C4-2B (cell line): ENCODE measurements around the gene PEX6.

Experiments
- H3K27ac ChIP-seq: fragments of 450-650 bp; 2 replicates; pipeline ENCODE4 v1.5.1; 2017
- ZFX ChIP-seq: fragments of 450-650 bp; IDR thresholded peaks from 2 replicates; pipeline ENCODE4 v1.6.1; 2017
- TF ChIP-seq, protein P1 (sequence below): fragments of 450-650 bp; conservative IDR thresholded peaks from 2 replicates; pipeline ENCODE4 v1.5.1; 2017; ENCODE audit warnings: mild to moderate bottlenecking

Gene PEX6

DNA sequence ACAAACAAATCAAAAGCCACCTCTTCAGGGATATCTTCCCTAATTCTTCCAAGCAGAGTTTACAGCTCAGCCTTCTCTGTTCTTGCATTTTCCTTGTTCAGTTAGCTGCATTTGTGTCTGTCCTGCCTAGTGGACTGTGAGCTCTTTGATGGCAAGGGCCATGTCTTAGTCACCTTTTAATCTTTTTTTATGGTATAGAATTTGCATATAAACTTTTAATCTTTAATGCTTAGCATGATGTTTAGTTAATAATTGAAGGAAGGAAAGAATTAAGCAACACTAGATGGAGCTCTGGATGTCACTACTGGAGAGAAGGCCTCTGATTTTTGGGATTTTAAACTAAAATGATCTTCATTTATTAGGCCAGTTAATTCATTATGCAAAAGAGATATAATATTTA, 17.5 kb upstream of the PEX6 start:
- TF ChIP-seq, protein P1, sequence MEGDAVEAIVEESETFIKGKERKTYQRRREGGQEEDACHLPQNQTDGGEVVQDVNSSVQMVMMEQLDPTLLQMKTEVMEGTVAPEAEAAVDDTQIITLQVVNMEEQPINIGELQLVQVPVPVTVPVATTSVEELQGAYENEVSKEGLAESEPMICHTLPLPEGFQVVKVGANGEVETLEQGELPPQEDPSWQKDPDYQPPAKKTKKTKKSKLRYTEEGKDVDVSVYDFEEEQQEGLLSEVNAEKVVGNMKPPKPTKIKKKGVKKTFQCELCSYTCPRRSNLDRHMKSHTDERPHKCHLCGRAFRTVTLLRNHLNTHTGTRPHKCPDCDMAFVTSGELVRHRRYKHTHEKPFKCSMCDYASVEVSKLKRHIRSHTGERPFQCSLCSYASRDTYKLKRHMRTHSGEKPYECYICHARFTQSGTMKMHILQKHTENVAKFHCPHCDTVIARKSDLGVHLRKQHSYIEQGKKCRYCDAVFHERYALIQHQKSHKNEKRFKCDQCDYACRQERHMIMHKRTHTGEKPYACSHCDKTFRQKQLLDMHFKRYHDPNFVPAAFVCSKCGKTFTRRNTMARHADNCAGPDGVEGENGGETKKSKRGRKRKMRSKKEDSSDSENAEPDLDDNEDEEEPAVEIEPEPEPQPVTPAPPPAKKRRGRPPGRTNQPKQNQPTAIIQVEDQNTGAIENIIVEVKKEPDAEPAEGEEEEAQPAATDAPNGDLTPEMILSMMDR = no peak
- no peak for TF ChIP-seq ZFX
- H3K27ac ChIP-seq = no peak overlapping the region

DNA sequence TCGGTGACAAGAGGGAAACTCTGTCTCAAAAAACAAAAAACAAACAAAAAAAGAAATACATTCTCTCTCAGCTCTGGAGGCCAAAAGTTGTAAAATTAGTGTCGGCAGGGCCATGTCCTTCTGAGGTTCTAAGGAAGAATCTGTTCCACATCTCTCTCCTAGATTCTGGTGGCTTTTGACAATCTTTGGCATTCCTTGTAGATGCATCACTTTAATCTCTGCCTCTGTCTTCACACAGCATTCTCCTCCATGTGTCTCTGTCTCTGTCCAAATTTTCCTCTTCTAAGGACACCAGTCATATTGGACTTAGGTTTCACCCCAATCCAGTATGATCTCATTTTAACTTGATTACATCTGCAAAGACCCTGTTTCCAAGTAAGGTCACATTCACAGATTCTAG, 14.5 kb upstream of the PEX6 start:
- TF ChIP-seq ZFX = no peak
- TF ChIP-seq, protein P1 = no peak
- H3K27ac ChIP-seq = no peak overlapping the region

DNA sequence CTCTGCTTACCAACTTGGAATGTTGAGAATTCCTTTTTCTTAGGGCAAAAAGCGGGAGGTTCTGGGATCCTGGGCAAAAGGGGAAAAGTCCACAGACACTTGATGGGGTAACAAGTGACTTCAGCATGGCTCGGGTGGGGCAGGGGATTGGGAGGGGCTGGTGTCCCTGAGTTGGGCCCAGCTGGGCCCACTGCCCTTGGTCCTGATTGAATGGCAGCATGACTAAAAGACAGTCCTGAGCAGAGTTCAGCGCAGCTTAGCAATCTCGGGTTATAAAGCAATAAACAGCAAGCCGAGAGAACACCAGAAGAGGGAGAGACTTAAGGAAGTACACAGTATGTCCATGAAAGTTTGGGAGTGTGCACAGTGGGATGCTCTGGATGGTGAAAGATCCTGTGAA, 10.9 kb upstream of the PEX6 start:
- no peak overlapping the region for H3K27ac ChIP-seq

DNA sequence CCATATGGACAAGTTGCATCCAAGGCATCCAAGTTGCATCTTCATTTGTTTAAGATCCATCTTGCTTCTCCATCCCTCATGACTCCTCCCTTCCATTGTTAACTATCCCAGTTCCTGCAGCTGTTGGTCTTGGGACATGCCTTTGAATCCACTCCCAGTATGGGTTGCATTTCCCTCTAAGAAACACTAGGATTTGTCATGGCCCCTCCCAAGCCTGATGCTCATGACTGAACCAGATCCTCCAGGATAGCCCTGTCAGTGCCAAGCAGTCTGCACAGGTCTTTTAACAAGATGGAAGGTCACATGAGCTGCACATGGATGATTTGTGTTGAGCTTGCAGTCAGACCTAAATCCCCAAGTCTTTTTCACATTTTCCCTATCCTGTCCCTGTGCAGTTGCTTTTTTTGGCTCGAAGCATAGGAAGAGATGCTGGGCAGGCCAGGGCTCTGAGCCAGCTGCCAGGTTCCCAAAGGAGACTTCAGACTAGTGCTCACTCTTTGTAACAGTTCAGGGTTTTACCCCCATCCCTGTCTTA, 9.6 kb upstream of the PEX6 start:
- no peak overlapping the region for H3K27ac ChIP-seq
- TF ChIP-seq, protein P1 = no peak
- TF ChIP-seq ZFX = no peak

More for the DNA sequence above, 10.9 kb upstream of the PEX6 start:
- TF ChIP-seq, protein P1 = no peak
- TF ChIP-seq ZFX = no peak

DNA sequence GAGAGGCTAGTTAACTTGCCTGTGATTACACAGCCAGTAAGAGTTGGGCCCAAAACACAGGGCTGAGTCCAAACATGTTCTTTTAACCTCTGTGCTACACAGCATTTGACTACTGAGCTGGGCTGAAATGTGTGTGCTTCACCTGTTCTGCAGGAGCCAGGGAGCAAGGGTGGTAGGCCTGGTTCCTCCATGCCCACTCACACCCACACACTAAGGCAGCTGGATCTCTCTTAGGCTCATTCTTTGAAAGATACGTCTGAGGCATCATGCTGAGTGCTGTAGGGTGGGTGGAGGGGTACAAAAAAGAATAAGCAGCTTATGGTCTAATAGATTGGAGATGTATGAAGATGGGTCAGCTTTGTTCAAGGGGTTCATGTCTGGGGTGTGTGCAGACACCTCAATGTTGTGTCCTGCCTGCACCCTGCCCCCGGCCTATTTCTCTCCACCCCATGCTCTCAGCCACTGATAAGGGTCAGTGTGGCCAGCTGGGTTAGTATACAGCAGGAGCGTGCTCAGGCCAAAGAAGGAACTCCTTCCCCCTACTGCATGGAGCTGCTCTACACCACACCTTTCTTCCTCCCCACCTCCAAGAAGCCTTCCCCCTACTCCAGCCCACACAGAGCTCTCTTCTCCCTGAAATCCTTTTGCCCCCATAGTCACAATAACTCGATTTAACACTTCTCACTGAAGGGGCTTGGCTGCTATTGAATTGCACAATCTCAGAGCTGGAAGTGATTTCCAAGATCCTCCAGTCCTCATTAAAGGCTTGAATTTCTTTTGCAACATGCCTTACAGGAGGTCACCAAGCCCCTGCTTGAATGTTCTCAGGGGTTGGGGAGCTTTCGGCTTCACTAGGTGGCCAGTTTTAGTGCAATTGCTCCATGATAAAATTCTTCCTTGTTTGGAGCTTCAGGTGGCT, 8.8 kb upstream of the PEX6 start:
- TF ChIP-seq, protein P1 = no peak
- no peak for TF ChIP-seq ZFX
- no peak overlapping the region for H3K27ac ChIP-seq

DNA sequence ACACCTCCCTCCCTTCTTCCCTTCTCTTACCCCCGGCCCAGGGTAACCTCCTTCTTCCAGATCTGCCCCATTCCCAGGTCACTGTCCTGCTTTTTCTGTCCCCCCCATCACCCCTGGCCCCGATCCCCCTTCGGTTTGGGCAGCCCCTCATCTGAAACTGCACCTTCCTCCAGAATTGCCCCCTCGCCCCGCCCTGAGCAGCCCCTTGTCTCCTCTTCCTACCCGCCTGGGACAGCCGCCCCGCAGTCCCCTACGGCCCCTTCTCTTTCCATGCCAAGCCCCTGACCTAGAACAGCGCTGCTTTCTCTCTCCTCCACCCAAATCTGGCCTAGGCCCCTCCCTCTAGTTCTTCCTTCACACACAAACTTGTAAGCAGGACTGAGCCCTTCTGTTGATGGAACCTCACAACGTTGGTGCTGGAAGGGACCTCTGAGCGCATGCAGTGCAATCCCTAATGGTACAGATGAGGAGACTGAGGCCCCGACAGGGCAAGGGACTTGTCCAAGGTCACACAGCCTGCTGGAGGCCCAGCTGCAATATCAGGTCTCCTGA, 6.0 kb upstream of the PEX6 start:
- peak overlapping the region; percentile 87 for H3K27ac ChIP-seq
- TF ChIP-seq ZFX = no peak
- TF ChIP-seq, protein P1 = no peak
